ENCODE results near the gene MPDZ. TPM values are rescaled to one million over a fixed set of nuclear protein-coding genes. Genes with fewer than 3 reads are reported as not detected.
A peak's percentile ranks its signal among the peaks of the same experiment; 100 is the strongest.

Gene MPDZ
- total RNA-seq, 1 donor from 2014 or later: 68.4 TPM

- DNase-seq (peak; percentile 55), ATAC-seq (peak; percentile 94)
- intact Hi-C loops (cut with micrococcal nuclease): no loop called here
These were observed 130.0 kb downstream of the MPDZ start for GRCh38 chr9:13149454-13149853.

GRCh38 chr9:13146840-13147239 is 132.7 kb downstream of the MPDZ start:
- no peak for DNase-seq
- intact Hi-C loops (cut with micrococcal nuclease): no loop called here
- no peak for ATAC-seq

- DNase-seq: no peak
- no peak for ATAC-seq
- intact Hi-C loops (cut with micrococcal nuclease): no loop called here
These were observed 134.2 kb downstream of the MPDZ start for GRCh38 chr9:13145340-13145739.

DNA sequence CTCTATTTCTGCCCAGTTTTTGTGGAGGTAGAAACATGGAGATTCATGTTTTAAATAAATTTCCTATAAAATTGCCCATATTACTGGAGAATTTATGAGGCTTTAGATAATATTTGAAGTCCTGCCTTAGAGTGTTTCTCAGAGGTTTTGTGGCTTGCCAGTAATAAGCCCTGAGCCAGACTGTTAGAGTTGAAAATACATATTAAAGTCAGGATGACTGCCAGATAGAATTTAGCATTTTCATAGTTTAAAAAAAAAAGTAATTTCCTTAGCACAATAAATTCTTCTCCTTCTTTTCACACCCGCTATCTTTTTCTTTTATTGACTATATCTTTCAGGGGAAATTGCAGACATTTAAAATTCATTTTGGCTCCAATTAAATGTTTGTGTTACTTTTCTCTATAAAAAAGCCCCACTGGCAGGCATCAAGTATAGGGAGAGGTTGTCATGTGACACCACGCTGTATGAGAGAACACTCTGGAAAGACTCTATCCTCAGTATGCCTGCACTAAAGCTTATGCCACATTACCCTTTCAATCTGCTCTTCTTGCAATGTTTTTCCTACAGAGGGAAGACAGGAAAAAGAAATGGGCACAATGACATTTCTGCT is 135.2 kb downstream of the MPDZ start:
- DNase-seq (no peak), ATAC-seq (no peak)
- intact Hi-C loops (cut with micrococcal nuclease): no loop called here

- intact Hi-C loops (cut with micrococcal nuclease): no loop called here
- DNase-seq: no peak
- ATAC-seq: no peak
These were observed 136.2 kb downstream of the MPDZ start for GRCh38 chr9:13143281-13143680.

- DNase-seq (no peak), ATAC-seq (no peak)
- intact Hi-C loops (cut with micrococcal nuclease): no loop called here
These were observed 136.7 kb downstream of the MPDZ start for GRCh38 chr9:13142776-13143175.

DNA sequence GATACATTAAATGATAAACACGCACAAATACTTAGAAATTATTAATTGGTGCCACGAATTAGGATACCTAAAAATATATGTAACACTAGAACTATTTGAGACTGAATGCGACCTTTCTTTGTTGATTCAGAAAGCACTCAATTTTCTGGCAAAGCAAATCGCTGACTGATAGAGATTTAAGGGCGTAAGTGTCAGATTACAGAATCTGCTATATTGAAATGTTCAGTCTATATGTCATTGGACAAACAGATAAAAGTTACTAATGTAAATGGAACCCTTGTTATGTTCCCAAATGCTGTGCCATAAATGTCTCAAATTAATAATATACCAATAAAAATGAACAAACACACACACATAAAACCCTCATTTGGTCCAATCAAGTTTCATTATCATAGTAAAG is 137.9 kb downstream of the MPDZ start:
- no peak for DNase-seq
- intact Hi-C loops (cut with micrococcal nuclease): no loop called here
- no peak for ATAC-seq

DNA sequence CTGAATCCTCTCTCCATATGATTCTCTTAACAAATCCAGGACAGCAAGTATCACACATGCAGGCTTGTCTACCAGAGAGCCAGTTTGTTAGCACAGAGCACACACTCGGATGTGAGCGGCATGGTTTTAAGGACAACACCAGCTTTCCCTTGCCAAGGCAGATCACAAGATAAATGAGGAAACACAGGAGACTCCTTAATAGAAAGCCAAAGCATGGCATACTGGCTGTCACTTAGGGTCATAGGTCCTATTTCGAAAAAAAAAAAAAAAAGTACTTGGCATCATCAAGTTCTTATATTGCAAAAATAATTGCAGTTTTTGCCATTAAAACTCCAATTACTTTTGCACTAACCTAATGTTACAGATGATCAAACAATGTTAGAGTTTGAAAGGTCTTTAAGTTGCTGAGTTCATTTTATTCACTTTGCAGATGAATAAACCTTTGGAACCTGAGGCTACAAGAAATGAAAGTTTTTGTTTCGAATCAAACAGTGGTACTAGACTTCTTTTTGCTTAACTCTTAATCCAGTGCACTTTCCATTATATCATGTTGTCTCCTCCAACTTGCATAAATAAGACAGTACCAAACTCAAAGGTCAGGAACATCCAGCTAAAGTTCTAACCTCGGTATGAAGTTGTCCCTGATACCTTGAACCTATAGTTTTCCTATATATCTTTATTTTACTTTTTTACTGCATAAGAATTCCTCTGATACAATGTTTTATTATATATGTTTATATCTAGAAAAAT is 138.5 kb downstream of the MPDZ start:
- intact Hi-C loops (cut with micrococcal nuclease): no loop called here
- DNase-seq: no peak
- no peak for ATAC-seq

DNA sequence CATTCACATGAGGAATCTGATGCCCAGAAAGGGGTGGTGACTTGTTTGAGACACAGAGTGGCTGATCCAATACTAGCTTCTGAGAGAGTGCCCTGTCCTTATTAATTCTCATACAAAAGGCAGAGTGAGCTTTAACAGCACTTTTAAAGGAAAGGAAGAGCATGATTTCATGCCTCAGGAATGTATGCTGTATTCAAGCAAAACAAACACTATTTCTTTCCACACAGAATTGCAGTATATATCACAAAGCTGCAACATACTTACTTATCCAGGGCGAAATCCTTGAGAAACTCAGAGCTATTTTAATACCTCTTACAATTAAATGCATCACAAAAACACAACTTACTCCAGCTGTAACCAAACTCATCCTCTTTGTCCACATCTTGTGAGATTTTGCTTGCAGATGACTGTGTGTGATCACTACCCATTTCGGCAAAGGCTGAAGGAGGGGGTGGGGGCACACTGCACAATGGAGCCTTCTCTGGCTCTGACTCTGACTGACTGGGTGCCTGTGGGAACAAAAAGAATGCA is 139.8 kb downstream of the MPDZ start:
- ATAC-seq (no peak), DNase-seq (no peak)
- intact Hi-C loops (cut with micrococcal nuclease): no loop called here

DNA sequence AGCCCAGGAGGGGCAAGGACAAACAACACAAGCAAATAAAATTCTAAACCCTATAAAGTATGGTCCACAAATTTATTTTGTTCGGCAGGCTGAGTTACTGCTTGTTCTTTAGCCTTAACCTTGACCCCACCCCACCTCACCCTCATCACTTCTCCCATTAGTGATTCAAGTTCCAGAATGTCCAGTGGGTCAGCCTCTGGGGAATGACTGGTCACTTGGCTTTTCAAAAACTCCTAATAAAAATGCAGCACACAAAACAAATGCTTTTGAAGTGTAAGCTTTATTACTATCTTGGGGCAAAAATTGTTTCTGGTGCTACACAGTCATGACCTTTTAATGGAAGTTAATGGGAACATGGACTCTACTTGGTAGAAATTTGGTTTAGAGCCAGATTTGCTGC is 142.1 kb downstream of the MPDZ start:
- intact Hi-C loops (cut with micrococcal nuclease): no loop called here
- ATAC-seq (no peak), DNase-seq (no peak)

GRCh38 chr9:13131991-13132390 is 147.5 kb downstream of the MPDZ start:
- intact Hi-C loops (cut with micrococcal nuclease): no loop called here
- ATAC-seq: no peak
- no peak for DNase-seq

GRCh38 chr9:13131416-13131815 is 148.1 kb downstream of the MPDZ start:
- ATAC-seq (no peak), DNase-seq (no peak)
- intact Hi-C loops (cut with micrococcal nuclease): no loop called here

- no peak for ATAC-seq
- intact Hi-C loops (cut with micrococcal nuclease): no loop called here
These were observed 151.1 kb downstream of the MPDZ start for GRCh38 chr9:13128266-13128860.

GRCh38 chr9:13127131-13127530 is 152.4 kb downstream of the MPDZ start:
- intact Hi-C loops (cut with micrococcal nuclease): no loop called here
- no peak for ATAC-seq
- DNase-seq: no peak

More at GRCh38 chr9:13128266-13128860, 151.1 kb downstream of the MPDZ start:
- no peak for DNase-seq

GRCh38 chr9:13125261-13125660 is 154.2 kb downstream of the MPDZ start:
- ATAC-seq: no peak
- intact Hi-C loops (cut with micrococcal nuclease): no loop called here
- no peak for DNase-seq

DNA sequence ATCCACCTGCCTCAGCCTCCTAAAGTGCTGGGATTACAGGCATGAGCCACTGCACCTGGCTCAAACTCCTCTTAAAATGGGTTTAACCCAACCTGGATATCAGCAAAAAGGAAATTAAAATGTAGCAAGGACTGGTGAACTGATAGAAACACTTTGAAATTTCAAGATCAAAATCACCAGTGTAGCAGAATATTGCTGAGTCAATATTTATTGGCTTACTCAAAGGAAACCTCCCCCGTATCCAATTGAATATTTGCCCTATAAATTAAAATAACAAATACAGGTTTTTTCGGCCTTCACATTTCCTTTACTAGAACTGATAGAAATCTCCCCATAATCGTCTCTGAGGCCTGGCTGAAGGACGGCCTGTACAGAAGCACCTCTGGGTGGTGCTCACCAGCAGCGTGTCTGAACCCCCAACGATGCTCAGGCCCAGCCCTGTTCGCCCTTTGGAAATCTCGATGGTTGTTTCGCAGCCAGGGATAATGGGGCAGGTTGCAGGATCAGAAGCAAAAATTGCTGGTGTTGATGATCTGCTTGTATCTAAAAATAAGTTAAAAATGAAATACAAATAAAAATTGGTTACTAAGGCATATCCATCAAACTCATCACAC is 156.6 kb downstream of the MPDZ start:
- no peak for DNase-seq
- intact Hi-C loops (cut with micrococcal nuclease): no loop called here
- ATAC-seq: no peak

DNA sequence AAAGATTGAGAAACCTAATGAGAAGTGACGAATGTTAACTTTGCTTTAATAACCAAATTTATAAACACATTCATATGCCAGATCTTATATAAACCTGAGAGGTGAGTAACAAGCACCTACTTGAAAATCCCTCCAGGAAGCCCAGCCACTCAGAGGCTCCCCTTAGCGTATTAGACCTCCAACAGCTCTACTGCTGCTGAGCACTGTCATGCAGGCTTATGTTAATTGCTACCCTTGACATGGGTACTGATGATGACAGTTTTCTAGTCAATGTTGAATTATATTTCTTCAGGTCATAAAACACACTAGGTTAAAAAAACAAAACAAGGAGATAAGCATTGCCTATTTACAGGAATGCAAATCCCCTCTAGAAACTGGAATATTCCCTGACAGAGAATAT is 161.2 kb downstream of the MPDZ start:
- DNase-seq (no peak), ATAC-seq (no peak)
- intact Hi-C loops (cut with micrococcal nuclease): no loop called here

- ATAC-seq (no peak), DNase-seq (no peak)
- intact Hi-C loops (cut with micrococcal nuclease): no loop called here
These were observed 163.2 kb downstream of the MPDZ start for GRCh38 chr9:13116292-13116691.

- no peak for ATAC-seq
- no peak for DNase-seq
- intact Hi-C loops (cut with micrococcal nuclease): no loop called here
These were observed 165.7 kb downstream of the MPDZ start for GRCh38 chr9:13113751-13114150.

- no peak for DNase-seq
- ATAC-seq: no peak
- intact Hi-C loops (cut with micrococcal nuclease): no loop called here
These were observed 166.3 kb downstream of the MPDZ start for GRCh38 chr9:13113216-13113615.

Data from left ventricle myocardium superior (tissue), 1 donor.